Prostate gland (tissue), 2 donors: ENCODE data around the gene CDX1.

Experiments
- CTCF ChIP-seq, 4 experiments: fragments of 200-600 bp in 2 of 4; fragments of 450-650 bp in 2 of 4; sonication (generic) in 2 of 4; IDR thresholded peaks; 1 replicate in 3 of 4; 2 replicates in 1 of 4; pipeline ENCODE4 v1.5.1; 2016 to 2019; ENCODE audit warnings: antibody characterized with exemption in 4 of 4, mild to moderate bottlenecking in 2 of 4, moderate library complexity in 2 of 4
- POLR2A ChIP-seq: fragments of 450-650 bp; IDR thresholded peaks from one replicate; pipeline ENCODE4 v1.6.1; 2016; ENCODE audit warnings: antibody characterized with exemption, mild to moderate bottlenecking

DNA sequence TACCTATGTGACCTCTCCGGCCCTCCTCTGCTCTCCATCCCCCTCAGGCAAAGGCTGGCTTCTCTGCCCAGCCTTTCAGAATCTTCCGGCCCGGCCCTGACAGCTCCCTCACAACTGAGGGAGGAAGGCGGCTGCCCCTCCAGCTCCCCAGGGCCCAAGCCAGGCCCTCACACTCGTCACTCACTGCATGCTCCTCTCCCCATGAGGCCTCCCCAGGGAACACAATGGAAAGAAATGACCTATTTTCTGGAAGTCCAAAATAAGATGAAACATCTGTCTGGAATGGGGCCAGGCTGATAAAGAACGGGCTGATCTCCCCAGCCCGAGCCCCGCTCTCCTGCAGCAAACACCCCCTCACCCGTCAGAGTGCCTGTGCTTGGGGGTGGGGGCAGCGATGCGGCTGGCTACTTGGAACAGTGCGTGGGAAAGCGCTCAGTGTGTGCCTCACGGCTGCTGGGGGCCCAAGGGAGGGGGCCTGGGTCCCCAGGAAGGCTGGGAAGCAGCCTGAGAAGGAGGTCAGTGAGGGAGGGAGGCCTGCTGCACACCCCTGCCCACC lies 22.3 kb upstream of the CDX1 start:
- TF ChIP-seq CTCF (IDR thresholded peaks at IDR 0.05) (no peak), POLR2A (no peak)
